DMS53 (cell line): ENCODE data around the gene ANKRD18A.
A peak's percentile ranks its signal among the peaks of the same experiment; 100 is the strongest.
"Not testable (repeated sequence)": the region's sequence is repeated elsewhere in the genome, so short reads cannot be mapped to it uniquely, and the experiment has no call there.

Experiments
- DNase-seq: peaks from one replicate; lab custom pipeline; 2025; lab: John Stamatoyannopoulos, UW

The ANKRD18A gene

DNA sequence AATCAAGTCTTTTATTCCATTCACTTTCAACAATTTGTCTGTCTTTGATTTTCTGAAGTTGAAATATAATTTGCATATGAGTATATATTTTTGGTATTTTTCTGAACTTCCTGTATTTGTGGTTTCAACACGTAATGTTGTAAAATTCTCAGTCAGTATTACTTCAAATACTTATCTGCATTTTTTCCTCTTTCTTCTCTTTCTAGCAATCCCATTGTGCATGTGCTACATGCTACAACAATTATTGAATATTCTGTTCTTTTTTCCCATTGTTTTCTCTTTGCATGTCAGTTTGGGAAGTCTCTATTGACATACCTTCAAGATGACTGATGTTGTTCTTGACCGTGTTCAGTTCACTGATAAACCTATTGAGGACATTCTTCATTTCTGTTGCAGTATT, 5.6 kb upstream of the ANKRD18A start:
- no peak for DNase-seq

DNA sequence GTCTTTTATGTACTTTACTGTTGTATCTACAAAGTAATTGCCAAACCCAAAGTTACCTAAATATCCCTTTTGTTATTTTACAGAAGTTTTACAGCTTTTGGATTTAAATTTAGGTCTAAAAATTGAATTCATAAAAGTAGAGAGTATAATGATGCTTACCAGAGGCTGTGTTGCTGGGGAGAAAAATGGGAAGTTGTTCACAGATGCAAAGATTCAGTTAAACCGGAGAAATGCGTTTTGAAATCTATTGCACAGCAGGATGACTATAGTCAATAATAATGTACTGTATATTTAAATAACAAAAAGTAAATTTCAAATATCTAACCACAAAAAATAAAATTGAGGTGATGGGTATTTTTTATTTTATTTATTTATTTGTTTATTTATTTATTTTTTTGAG, 2.6 kb upstream of the ANKRD18A start:
- no peak for DNase-seq

DNA sequence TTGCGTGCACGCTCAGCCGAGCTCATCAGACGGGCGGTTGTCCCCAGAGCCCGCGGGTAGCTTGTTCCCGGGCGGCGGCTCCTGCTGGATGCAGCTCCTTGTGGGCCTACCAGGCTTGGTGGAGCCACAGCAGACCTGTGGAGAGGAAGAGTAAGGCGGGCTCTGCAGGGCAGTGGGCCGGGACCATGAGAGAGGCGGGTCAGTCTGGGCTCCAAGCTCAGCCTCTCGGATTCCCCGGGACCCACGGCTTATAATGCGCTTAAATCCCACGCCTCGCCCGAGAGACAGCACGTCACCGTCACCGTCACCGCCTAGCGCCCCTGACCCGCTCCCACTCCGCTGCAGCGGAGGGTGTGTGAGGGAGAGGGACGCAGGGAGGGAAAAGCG, 1.9 kb upstream of the ANKRD18A start:
- DNase-seq = peak; percentile 72

DNA sequence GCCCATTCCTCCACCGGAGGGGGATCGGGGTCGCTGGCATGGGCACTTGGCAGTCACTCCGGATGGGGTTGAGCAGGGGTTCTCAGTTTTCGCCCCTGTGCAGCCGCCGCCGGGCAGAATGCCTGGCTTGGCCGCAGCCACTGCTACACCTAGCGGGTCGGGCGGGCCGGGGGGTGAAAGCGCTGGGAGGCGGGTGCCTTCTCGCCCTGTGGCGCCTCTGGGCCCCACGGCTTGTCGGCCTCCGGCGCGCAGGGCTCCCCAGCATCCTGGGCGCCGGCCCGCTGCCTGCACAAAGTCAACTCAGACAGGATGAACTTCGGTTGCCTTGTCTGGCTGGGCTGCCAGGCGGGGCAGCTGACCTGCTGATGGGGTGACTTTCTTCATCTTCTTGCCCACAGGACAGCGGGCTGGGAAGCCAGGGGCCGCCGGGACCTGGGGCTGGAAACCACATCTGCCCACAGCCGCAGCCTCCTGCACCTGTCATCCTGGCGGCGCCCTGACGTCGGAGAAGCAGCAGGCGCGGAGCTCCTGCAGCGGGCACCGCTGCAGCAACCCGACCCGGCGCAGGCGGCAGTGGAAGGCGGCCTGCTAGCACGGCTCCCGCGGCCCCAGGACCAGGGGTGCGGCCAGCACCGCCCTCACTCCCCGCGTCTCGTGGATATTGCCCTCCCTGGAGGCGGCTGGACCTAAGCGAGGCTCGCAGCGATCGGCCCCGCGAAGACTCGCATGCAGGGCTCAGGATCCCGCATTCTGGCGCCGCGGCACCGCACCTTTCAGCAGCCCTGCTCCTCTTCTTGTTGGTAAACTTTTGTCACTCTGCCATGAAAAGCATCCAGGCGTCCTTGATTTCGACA, 1.3 kb upstream of the ANKRD18A start:
- DNase-seq = peak; percentile 73

DNA sequence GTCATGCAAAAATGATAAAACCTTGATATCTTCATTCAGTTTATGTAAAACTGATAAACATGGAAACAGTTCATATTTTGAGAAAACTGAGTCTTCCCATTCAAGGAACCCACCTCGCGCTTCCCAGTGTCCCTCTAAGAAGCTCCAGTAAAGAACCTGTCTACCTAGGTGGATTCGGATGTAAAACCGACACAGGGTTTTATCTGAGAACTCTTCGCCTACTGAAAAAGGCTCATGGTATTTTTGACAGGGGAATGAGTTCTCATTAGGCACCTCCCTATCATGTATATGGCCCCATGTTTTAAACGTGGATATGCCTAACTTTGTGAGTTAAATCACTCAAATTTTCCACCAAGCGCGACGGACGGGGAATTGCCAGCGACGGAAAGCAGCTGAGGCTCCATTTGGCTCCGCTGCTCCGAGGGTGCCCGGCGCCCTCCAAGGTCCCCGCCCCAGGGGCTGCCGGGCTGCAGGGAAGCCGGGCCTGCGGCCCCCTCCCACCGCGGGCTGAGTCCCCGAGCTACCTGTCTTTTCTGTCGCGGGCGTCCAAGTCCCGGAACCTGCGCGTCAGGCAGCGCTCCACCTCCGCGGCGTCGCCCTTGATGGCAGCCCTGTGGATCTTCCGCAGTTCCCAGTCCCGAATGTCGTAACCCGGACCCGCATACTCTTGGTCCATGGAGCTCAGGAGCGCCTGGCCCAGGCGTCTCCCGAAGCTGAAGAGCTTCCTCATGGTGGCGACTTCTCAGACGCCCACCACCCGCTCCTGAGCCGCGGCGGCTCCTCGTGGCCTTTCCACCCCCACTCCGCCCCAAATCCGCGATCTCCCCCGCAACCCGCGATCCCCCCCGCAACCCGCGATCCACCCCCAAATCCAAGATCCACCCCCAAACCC, 594 bp downstream of the ANKRD18A start:
- peak; percentile 52 for DNase-seq

DNA sequence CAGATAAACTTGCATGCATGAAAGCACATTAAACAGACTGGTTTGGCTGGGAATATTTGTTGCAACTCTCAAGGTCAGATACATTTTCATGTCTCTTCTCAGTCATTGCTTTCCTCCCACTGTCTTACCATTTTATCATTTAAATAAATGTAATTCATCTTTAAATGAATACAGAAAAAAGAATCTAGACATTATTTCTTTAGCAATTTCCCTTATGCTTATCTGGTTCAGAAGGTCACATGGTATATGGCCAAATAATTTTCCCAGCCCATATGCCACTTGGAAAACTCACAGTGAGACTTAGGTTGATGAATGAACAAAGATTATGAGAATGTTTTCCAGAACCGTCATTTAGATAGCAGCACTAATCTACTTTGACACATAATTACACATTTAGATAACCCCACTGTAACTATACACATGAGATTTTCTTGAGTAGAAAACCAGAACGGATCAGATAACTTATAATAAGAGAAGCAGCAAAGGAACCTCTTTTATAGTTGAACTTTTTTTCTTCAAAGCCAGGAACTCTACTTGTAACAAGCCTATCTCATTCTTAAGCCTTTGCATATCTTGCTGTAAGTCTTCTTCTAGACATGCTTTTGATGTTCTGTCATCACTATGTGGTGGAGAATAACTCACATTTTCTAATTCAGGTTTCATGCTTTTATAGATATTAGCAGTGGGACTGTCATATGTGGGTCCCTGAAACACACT, 22.2 kb downstream of the ANKRD18A start:
- not testable (repeated sequence) for DNase-seq

DNA sequence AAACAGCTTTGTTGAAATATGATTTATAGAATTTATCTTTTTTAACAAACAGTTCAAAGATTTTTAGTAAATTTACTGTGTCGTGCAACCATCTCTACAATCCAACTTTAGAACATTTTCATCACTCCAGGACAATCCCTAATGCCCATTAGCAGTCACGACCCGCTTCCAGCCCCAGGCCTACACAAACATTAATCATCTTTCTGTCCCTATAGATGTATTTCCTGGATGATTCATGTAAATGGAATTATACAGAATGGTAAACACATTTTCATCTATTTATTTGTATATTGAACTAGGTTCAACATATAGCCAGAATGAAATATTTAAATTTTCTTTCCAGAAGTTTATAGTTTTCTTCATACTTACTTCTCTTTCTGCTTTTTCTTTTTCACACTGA, 25.3 kb downstream of the ANKRD18A start:
- not testable (repeated sequence) for DNase-seq

DNA sequence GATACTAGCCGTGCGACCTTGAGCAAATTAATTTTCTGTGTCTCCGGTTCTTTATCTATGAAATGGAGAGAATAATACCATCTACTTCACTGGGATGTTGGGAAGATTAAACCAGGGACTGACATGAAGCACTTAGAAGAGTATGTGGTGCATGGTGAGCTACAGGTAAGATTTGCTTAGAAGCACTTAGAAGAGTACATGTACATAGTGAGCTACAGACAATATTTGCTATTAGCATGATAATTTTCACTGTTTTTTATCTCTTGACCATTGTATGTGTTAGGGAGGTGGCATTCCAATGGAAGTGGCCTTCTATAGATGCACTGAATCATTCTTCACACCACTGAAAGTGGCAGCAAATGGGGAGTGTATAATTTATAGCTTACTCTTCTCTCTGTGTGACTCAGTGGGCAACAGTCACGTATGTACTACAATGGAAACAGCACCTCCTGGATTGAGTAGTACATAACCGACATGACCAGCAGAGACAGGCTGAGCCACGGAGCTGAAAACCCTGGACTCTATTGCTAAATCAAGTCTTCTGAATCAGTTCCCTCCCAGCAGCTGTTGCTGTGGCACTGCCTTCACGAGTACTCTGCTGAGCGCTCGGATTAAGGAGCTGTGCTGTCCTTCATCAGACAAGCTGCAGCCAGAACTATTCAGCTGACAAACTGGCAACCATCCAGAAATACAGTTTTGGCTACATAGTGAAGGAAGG, 28.9 kb downstream of the ANKRD18A start:
- not testable (repeated sequence) for DNase-seq

DNA sequence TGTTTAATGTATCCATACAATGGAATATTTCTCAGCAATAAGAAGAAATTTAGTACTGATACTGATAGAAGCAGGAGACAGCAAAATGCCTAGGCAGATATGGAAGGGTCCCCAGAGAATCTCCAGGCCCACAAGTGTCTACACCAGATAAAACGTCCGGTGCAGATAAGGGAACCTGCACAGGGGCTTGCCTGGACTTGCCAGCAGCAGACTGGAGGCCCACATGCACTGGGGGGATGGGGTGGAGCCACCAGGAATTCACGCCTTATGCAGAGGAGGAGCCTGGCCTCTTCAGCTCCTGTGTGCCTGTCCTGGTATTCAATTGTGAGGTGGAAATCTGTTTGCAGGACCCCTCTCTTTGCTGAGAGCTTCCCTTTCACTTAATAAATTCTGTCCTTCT, 36.6 kb downstream of the ANKRD18A start:
- not testable (repeated sequence) for DNase-seq

DNA sequence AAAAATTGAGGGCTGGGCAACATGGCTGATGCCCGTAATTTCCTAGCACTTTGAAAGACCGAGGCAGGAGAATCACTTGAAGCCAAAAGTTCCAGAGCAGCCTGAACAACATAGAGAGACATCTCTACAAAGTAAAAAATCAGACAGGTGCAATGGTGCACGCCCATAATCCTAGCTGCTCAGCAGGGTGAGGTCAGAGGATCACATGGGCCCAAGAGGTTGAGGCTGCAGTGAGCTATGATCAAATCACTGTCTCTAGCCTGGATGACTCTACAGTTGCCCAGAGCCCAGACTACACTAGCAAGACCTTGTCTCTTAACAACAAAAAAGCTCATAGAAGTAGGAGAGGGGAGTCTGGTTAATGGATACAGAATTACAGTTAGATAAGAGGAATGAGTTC, 40.3 kb downstream of the ANKRD18A start:
- DNase-seq = peak; percentile 26

DNA sequence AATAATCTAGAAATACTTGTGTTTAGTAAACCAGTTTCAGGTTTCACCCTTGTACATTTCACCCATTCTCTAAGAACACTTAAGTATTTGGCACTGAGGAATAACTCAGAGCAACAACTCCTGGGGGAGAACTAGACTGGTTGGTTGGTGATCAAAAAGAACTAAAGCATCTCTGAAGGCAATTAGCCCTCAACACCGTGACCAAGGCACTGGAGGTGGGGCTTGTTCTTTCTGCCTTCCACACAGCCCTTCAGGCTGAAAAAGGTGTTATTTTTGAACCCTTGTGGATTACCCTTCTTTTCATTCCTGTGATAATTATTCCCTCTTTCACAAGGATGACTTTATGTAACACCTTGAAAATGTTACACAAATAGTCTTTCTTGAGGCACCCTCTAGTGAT, 44.2 kb downstream of the ANKRD18A start:
- DNase-seq = not testable (repeated sequence)

DNA sequence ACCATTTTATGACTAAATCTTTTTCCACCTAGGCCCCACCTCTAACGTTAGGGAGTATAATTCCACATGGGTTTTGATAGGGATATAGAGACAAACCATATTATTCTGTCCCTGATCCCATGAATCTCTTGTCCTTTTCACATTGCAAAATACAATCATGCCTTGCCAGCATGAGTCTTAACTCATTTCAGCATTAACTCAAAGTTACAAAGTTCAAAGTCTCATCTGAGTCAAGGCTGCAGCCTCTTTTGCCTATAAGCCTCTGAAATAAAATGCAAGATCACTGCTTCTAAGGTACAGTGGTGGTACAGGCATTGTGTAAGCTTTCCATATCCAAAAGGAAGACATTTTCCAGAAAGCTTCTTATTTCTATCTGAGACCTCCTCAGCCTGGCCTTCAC, 54.3 kb downstream of the ANKRD18A start:
- not testable (repeated sequence) for DNase-seq

DNA sequence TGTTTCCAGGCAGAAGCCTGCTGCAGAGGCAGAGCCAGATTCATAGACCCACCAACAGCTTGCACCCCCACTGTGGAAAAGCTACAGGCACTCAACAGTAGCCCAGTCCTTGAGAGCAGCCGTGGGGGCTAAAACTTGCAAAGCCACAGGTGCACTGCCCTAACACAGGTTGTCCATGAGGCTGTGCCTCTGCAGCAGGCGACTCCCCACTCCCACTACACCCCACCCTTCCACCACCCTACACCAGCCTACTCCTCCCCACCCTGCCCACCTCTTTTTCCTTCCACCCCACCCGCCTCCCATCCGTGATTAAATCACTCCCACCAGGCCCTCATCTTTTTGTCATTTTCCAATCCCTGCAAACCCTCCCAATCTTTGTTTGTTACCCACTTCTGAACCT, 55.2 kb downstream of the ANKRD18A start:
- DNase-seq = not testable (repeated sequence)

DNA sequence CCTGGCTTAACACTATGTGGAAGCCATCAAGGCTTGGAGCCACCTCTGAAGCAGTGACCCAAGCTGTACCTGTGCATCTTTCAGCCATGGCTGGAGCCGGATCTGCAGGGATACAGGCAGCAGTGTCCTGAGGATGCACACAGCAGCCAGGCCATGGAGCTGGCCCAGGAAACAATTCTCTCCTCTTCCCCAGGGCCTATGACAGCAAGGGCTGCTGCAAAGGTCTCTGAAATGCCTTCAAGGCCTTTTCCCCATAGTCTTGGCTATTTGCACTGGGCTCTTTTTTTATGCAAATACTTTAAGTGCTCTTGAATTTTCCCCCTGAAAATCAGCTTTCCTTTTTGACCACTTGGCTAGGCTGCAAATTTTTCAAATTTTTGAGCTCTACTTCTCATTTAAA, 56.5 kb downstream of the ANKRD18A start:
- not testable (repeated sequence) for DNase-seq

DNA sequence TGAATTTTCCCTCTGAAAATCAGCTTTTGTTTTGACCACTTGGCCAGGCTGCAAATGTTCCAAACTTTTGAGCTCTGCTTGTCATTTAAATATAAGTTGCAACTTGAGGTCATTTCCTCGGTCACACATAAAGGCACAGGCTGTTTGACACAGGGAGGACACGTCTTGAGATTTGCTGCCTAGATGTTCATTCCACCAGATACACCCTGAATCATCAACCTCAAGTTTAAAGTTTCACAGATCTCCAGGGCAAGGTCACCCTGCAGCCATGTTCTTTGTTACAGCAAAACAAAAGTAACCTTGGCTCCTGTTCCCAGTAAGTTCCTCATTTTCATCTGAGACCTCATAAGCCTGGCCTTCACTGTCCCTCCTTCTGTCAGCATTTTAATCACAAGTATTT, 59.3 kb downstream of the ANKRD18A start:
- not testable (repeated sequence) for DNase-seq

DNA sequence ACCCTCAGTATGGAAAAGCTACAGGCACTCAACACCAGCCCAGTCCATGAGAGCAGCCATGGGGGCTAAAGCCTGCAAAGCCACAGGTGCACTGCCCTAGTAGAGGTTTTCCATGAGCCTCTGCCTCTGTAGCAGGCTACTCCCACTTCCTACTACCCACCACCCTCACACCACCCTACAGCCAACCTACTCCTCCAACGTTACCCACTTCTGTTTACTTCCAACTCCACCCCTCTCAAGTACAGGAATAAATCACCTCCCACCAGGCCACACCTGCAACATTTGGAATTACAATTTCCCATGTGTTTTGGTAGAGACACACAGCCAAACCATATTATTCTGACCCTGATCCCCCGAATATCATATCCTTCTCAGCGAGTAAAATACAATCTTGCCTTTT, 61.2 kb downstream of the ANKRD18A start:
- not testable (repeated sequence) for DNase-seq

DNA sequence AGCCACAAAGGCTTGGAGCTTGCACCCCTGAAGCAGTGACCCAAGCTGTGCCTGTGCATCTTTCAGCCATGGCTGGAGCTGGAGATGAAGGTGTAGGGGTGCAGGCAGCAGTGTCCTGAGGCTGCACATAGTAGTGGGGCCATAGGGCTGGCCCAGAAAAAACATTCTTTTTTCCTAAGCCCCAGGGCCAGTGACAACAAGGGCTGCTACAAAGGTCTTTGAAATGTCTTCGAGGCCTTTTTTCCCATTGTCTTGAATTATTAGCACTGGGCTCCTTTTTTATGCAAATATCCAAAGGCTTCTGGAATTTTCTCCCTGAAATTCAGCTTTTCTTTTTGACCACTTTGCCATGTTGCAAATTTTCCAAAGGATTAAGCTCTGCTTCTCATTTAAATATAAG, 62.6 kb downstream of the ANKRD18A start:
- DNase-seq = not testable (repeated sequence)

DNA sequence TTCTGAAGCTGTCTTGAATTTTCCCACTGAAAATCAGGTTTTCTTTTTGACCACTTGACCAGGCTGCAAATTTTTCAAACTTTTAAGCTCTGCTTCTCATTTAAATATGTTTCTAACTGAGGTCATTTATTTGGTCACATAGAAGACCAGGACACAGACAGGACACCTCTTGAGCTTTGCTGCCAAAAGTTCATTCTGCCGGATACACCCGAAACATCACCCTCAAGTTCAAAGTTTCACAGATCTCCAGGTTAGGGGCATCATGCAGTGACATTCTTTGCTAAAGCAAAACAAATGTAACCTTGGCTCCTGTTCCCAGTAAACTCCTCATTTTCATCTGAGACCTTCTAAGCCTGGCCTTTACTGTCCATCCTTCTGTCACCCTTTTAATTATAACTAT, 65.4 kb downstream of the ANKRD18A start:
- not testable (repeated sequence) for DNase-seq

DNA sequence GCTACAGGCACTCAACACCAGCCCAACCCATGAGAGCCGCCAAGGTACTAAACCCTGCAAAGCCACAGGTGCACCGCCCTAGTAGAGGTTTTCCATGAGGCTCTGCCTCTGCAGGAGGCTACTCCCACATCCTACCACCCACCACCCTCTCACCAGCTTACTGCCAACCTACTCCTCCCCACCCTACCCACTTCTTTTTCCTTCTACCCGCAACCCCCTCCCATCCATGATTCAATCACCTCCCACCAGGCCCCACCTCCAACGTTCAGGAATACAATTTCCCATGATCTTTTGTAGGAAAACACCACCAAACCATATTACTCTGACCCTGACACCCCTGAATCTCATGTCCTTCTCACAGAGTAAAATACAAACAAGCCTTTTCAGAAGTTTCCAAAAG, 67.4 kb downstream of the ANKRD18A start:
- DNase-seq = not testable (repeated sequence)

DNA sequence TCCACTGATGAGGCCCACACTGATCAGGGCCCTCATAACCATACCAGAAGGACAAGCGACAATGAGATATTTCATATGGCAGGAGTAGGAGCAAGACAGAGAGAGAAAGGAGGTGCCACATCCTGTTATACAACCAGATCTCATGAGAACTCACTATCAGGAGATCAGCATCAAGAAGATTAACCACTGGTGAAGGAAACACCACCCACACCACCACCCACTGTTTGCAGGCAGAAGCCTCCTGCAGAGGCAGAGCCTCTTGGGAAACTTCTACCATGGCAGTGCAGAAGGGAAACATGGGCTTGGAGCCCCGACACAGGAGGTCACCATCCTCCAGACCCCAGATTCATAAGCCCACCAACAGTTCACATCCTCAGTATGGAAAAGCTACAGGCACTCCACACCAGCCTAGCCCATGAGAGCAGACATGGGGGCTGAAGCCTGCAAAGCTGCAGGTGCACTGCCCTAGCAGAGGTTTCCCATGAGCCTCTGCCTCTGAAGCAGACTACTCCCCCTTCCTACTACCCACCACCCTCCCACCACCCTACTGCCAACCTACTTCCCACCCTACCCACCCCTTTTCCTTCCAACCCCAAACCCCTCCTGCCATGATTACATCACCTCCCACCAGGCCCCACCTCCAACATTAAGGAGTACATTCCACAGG, 73.8 kb downstream of the ANKRD18A start:
- not testable (repeated sequence) for DNase-seq

DNA sequence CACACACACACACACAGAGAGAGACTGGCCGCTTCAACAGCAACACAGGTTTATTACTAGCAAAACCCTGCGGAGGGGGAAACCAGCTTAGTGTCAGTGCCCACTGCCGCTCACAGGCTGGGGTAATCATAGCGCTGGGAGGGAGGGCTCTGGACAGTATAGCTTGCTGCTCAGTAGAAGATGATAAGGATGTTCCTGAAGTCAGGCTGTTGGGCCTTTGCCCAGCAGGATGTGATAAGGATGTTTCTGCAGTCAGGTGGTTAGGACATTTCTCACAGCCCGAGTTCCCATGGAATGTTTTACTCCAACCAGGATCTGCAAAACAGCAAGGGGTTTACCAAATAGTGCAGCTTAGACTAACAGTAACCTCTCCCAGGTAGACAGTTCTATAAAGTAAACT, 79.9 kb downstream of the ANKRD18A start:
- DNase-seq = not testable (repeated sequence)
